Left lobe of liver (tissue), 2 donors: Measurements from ENCODE around the gene IL25. TPM values are rescaled to one million over a fixed set of nuclear protein-coding genes. Genes with fewer than 3 reads are reported as not detected.

ENCODE experiments used
- ATAC-seq: fragments of 200-7000 bp; cut with Tn5 transposase; one replicate; pipeline ENCODE4 v1.9.1; 2020; ENCODE audit warnings: mild to moderate bottlenecking, moderate library complexity
- DNase-seq: peaks from one replicate; pipeline ENCODE4 v3.0.0-alpha.2; 2020; ENCODE audit warnings: low spot score
- total RNA-seq: library from RNA; stranded (reverse); gene quantifications from one replicate; pipeline ENCODE4 v1.2.1, GENCODE V29; 2021
- donor health status: DM: no; HTN: no; CAD: no; lungs with moderate emphysema.
- donor health status: DM: no; HTN: yes; CAD: no.

The IL25 gene
- total RNA-seq, 1 donor from 2014 or later = not detected

- no peak for DNase-seq
- ATAC-seq = peak; percentile 87
Measured at GRCh38 chr14:23352506-23353432, 19.8 kb upstream of the IL25 start, which contains the start of gene SLC22A17. Gene SLC22A17 (minus strand): TSS chr14:23352887.

- no peak for DNase-seq
- no peak for ATAC-seq
Measured at GRCh38 chr14:23353433-23353780, 19.2 kb upstream of the IL25 start.

- no peak for ATAC-seq
- DNase-seq = peak; percentile 19
Measured at GRCh38 chr14:23354990-23355389, 17.6 kb upstream of the IL25 start.

- ATAC-seq = no peak
- DNase-seq = peak; percentile 3
Measured at GRCh38 chr14:23355871-23356435, 16.7 kb upstream of the IL25 start.

GRCh38 chr14:23356662-23357061 lies 15.9 kb upstream of the IL25 start:
- no peak for ATAC-seq
- peak; percentile 21 for DNase-seq

- ATAC-seq (no peak), DNase-seq (peak; percentile 27)
Measured at GRCh38 chr14:23357261-23357660, 15.3 kb upstream of the IL25 start.

- DNase-seq = no peak
Measured at GRCh38 chr14:23358042-23358441, 14.6 kb upstream of the IL25 start.

GRCh38 chr14:23358553-23359166 lies 13.9 kb upstream of the IL25 start:
- no peak for ATAC-seq

More at GRCh38 chr14:23358042-23358441, 14.6 kb upstream of the IL25 start:
- no peak for ATAC-seq

GRCh38 chr14:23359167-23359626 lies 13.4 kb upstream of the IL25 start:
- no peak for DNase-seq
- ATAC-seq = no peak

More at GRCh38 chr14:23358553-23359166, 13.9 kb upstream of the IL25 start:
- no peak for DNase-seq

- DNase-seq (no peak), ATAC-seq (no peak)
Measured at GRCh38 chr14:23359722-23360447, 12.7 kb upstream of the IL25 start.

GRCh38 chr14:23360496-23360895 lies 12.1 kb upstream of the IL25 start:
- ATAC-seq (peak; percentile 29), DNase-seq (no peak)

GRCh38 chr14:23361320-23361719 lies 11.3 kb upstream of the IL25 start:
- ATAC-seq (no peak), DNase-seq (no peak)

GRCh38 chr14:23361763-23362162 lies 10.8 kb upstream of the IL25 start:
- ATAC-seq (no peak), DNase-seq (no peak)

GRCh38 chr14:23362200-23362599 lies 10.4 kb upstream of the IL25 start:
- ATAC-seq (no peak), DNase-seq (no peak)

GRCh38 chr14:23364164-23365035 lies 8.2 kb upstream of the IL25 start:
- ATAC-seq = no peak
- no peak for DNase-seq

- DNase-seq = no peak
- ATAC-seq = peak; percentile 70
Measured at GRCh38 chr14:23365036-23365731, 7.4 kb upstream of the IL25 start, which contains the start of gene EFS. Gene EFS (minus strand): TSS chr14:23365172. CDS start chr14:23365025, 147 bp downstream.

GRCh38 chr14:23365732-23366425 lies 6.7 kb upstream of the IL25 start:
- ATAC-seq (peak; percentile 50), DNase-seq (no peak)

- ATAC-seq = peak; percentile 42
Measured at GRCh38 chr14:23366426-23366921, 6.1 kb upstream of the IL25 start.

More at GRCh38 chr14:23366426-23366921, 6.1 kb upstream of the IL25 start:
- no peak for DNase-seq
